ENCODE data around the gene TRIO.

TRIO gene

GRCh38 chr5:14509556-14509955 is 366.4 kb downstream of the TRIO start:
- Histone ChIP-seq H3K36me3 (ENCODE audit: control insufficient read depth, insufficient read depth, low read length) (peaks cover 21% of the 10 kb centered on the region), H3K27me3 (replicated peaks; ENCODE audit: control insufficient read depth, insufficient read depth, low read length) (no peaks in the 10 kb centered on the region), H3K4me3 (replicated peaks; ENCODE audit: low read depth, low read length) (no peak overlapping the region)
- no peak for TF ChIP-seq CTCF (IDR thresholded peaks at IDR 0.05; ENCODE audit: insufficient read depth, low read length, poor library complexity, severe bottlenecking)
- no peak for DNase-seq (ENCODE audit: extremely low read depth, insufficient read length)

- TF ChIP-seq CTCF (IDR thresholded peaks at IDR 0.05; ENCODE audit: insufficient read depth, low read length, poor library complexity, severe bottlenecking), result no peak
- Histone ChIP-seq H3K27me3 (replicated peaks; ENCODE audit: control insufficient read depth, insufficient read depth, low read length) (no peaks in the 10 kb centered on the region), H3K36me3 (ENCODE audit: control insufficient read depth, insufficient read depth, low read length) (peaks cover 18% of the 10 kb centered on the region), H3K4me3 (replicated peaks; ENCODE audit: low read depth, low read length) (no peak overlapping the region)
- DNase-seq (ENCODE audit: extremely low read depth, insufficient read length), result no peak
These were observed 367.1 kb downstream of the TRIO start for GRCh38 chr5:14510156-14510734.

DNA sequence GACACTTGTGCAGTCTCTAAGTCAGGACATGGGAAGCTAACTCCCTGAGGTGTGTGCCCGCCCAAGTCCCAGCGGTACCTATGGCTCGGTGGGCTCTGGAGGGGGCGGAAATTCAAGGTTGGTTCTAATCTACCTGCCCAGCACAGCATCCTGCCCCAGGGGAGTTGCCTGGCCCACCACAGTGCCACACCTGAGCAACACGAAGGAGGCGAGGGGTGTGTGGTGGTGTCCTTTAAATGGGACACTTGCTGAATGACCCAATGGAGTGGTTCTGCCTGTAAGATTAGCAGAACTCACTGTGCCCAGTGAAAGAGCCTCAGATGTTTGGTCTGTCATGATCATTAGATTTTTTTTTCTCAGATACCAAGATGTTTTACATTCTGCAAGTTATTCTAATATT is 367.7 kb downstream of the TRIO start:
- Histone ChIP-seq H3K4me3 (replicated peaks; ENCODE audit: low read depth, low read length) (no peak overlapping the region), H3K36me3 (ENCODE audit: control insufficient read depth, insufficient read depth, low read length) (peaks cover 15% of the 10 kb centered on the region), H3K27me3 (replicated peaks; ENCODE audit: control insufficient read depth, insufficient read depth, low read length) (no peaks in the 10 kb centered on the region)
- no peak for DNase-seq (ENCODE audit: extremely low read depth, insufficient read length)
- no peak for TF ChIP-seq CTCF (IDR thresholded peaks at IDR 0.05; ENCODE audit: insufficient read depth, low read length, poor library complexity, severe bottlenecking)

DNA sequence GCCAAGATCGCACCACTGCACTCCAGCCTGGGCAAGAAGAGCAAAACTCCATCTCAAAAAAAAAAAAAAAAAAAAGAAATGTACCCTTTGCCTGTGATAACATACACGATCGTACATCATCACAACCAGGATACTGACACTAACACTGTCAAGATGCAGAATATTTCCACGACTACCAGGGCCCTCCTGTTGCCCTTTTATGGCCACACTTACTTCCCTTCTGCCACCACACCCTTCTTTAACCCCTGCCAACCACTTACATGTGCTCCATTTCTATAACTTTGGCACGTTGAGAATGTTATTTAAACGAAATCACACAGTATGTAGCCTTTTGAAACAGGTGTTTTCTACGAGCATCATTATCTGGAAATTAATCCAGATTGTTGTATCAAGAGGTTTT is 369.4 kb downstream of the TRIO start:
- no peaks in the 10 kb centered on the region for H3K27me3 ChIP-seq (replicated peaks; ENCODE audit: control insufficient read depth, insufficient read depth, low read length)
- no peak overlapping the region for H3K4me3 ChIP-seq (replicated peaks; ENCODE audit: low read depth, low read length)
- H3K36me3 ChIP-seq (ENCODE audit: control insufficient read depth, insufficient read depth, low read length), result peaks cover 5% of the 10 kb centered on the region
- no peak for DNase-seq (ENCODE audit: extremely low read depth, insufficient read length)
- TF ChIP-seq CTCF (IDR thresholded peaks at IDR 0.05; ENCODE audit: insufficient read depth, low read length, poor library complexity, severe bottlenecking), result no peak

GRCh38 chr5:14513266-14513665 is 370.1 kb downstream of the TRIO start:
- DNase-seq (ENCODE audit: extremely low read depth, insufficient read length), result no peak

More at GRCh38 chr5:14513266-14513665, 370.1 kb downstream of the TRIO start:
- TF ChIP-seq CTCF (IDR thresholded peaks at IDR 0.05; ENCODE audit: insufficient read depth, low read length, poor library complexity, severe bottlenecking), result no peak
- H3K27me3 ChIP-seq (replicated peaks; ENCODE audit: control insufficient read depth, insufficient read depth, low read length), result no peaks in the 10 kb centered on the region
- peaks cover 1% of the 10 kb centered on the region; the same call in 1 of the 2 replicates for H3K36me3 ChIP-seq (ENCODE audit: control insufficient read depth, insufficient read depth, low read length)
- H3K4me3 ChIP-seq (replicated peaks; ENCODE audit: low read depth, low read length), result no peak overlapping the region
